ENCODE data around the gene KLHL10. TPM values are rescaled to one million over a fixed set of nuclear protein-coding genes. Genes with fewer than 3 reads are reported as not detected.

Gene KLHL10
- total and polyA plus RNA-seq, 9 of the 15 experiments (the other 6 are each of a cell fraction or from before 2014, with no cell fraction given): 0.06 to 0.56 (median 0.12) TPM; not detected in 5

DNA sequence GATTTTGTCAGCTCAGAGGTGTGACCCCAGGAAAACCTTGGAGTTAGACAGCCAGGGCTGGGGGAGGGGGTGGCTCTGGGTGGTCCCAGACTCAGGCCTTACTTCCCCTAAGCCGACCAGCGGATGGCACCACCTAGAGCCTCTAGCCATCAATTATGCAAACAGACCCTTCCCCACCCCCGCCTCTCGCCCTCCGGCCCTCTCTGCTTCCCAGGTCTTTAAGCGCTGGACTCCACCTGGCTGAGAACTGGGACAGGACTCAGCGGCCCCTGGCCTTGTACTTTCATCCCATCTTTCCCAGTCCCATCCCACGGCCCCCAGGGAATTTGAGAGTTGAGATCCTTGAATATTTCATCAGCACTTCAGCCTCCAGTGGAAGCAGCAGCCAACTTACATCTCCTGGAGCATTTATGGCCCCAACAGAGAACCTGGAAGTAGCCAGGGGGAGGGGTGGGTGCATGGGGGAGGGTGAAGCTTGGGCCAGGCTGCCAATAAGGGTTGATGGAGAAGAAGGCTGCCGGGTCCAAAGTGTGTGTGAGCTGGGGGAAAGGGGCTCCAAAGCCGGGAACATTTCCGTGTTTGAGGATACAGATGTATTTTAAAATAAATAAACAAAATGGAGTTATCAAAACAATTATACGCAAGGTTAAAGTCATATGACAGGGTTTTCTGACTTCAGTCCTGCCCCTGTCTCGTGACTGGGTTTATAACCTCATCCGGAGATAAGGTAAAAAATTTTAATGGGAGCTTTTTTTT is 43.7 kb upstream of the KLHL10 start (continued):
- TF ChIP-seq, protein P1, sequence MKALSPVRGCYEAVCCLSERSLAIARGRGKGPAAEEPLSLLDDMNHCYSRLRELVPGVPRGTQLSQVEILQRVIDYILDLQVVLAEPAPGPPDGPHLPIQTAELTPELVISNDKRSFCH (CRISPR knock-in tag; IDR thresholded peaks at IDR 0.05): no peak
- TF ChIP-seq, protein P1 (tag; IDR thresholded peaks at IDR 0.05): no peak
- TF ChIP-seq MITF (IDR thresholded peaks at IDR 0.05) (0 out of 2 replicates have a peak, but pooled peaks have one; percentile 19), ARID4B (CRISPR knock-in tag; IDR thresholded peaks at IDR 0.05) (no peak), PHF21A (IDR thresholded peaks at IDR 0.05; ENCODE audit: borderline replicate concordance, low read depth) (no peak), ZNF644 (tag; IDR thresholded peaks at IDR 0.05; ENCODE audit: low read depth) (peak; percentile 22; the same call in 1 of the 2 replicates), HNRNPL (IDR thresholded peaks at IDR 0.05; ENCODE audit: low read depth, low read length) (no peak), NFIC (IDR thresholded peaks at IDR 0.05) (no peak), CTCF (IDR thresholded peaks at IDR 0.05 in 2 of 3, conservative IDR thresholded peaks at IDR 0.05 in 1 of 3; ENCODE audit: insufficient read depth in 2 of 3, low read depth in 1 of 3, low read length in 3 of 3) (no peak; a peak in 1 of 6 replicates), BRF1 (IDR thresholded peaks at IDR 0.05; ENCODE audit: borderline replicate concordance, extremely low read depth, insufficient read length) (no peak), ZKSCAN8 (CRISPR knock-in tag; IDR thresholded peaks at IDR 0.05) (no peak), ETV1 (tag; conservative IDR thresholded peaks at IDR 0.05; ENCODE audit: low read depth) (peak; percentile 81), PPARD (CRISPR knock-in tag; IDR thresholded peaks at IDR 0.05) (no peak), NR2F6 (CRISPR knock-in tag; IDR thresholded peaks at IDR 0.05) (no peak), ZNF23 (CRISPR knock-in tag; IDR thresholded peaks at IDR 0.05) (no peak)
- TF ChIP-seq, protein P2, sequence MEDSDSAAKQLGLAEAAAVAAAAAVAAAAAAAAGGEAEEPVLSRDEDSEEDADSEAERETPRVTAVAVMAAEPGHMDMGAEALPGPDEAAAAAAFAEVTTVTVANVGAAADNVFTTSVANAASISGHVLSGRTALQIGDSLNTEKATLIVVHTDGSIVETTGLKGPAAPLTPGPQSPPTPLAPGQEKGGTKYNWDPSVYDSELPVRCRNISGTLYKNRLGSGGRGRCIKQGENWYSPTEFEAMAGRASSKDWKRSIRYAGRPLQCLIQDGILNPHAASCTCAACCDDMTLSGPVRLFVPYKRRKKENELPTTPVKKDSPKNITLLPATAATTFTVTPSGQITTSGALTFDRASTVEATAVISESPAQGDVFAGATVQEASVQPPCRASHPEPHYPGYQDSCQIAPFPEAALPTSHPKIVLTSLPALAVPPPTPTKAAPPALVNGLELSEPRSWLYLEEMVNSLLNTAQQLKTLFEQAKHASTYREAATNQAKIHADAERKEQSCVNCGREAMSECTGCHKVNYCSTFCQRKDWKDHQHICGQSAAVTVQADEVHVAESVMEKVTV (CRISPR knock-in tag; IDR thresholded peaks at IDR 0.05): no peak

Data from K562 (cell line).